Right renal cortex interstitium (tissue), 3 donors: ENCODE measurements around the gene GABRA5. TPM values are rescaled to one million over a fixed set of nuclear protein-coding genes. Genes with fewer than 3 reads are reported as not detected.

Experiments
- DNase-seq, 3 donors: peaks; one replicate each; pipeline ENCODE4 v3.0.0-alpha.2; 2013; ENCODE audit warnings: low read depth in 3 of 3, low spot score in 2 of 3
- polyA plus RNA-seq, 3 donors: library from polyadenylated mRNA; unstranded; fragments of 120-200 nt; gene quantifications; one replicate each; pipeline ENCODE4 v1.2.1, GENCODE V29; 2013; ENCODE audit not compliant: insufficient read length in 3 of 3

Gene GABRA5
- polyA plus RNA-seq, 3 donors = 0.11 to 0.40 (median 0.26) TPM

GRCh38 chr15:26921433-26921832, 54.6 kb downstream of the GABRA5 start:
- no peak for DNase-seq

GRCh38 chr15:26926081-26926480, 59.2 kb downstream of the GABRA5 start:
- no peak for DNase-seq

GRCh38 chr15:26928051-26928450, 61.2 kb downstream of the GABRA5 start:
- no peak for DNase-seq

DNA sequence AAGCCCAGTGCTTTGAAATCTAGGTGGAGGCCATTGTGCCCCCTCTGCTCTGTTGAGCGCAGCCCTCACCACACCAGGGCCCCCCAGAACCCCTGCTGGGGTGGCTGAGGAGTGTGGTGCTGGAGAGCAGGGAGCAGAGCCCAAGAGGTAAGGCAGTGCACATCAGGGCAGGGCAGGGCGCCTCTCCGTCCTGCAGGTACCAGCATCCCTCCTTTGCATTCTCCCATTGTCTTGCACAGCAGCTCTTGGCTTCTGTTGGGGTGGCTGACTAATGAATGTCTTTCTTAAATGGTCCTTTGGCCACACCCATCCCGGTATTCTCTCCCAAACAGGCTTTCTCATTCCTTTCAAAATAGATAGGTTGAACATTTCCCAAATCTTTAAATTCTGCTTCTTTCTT, 62.7 kb downstream of the GABRA5 start:
- no peak for DNase-seq

- DNase-seq = no peak
These were observed 68.0 kb downstream of the GABRA5 start for GRCh38 chr15:26934848-26935247.

DNA sequence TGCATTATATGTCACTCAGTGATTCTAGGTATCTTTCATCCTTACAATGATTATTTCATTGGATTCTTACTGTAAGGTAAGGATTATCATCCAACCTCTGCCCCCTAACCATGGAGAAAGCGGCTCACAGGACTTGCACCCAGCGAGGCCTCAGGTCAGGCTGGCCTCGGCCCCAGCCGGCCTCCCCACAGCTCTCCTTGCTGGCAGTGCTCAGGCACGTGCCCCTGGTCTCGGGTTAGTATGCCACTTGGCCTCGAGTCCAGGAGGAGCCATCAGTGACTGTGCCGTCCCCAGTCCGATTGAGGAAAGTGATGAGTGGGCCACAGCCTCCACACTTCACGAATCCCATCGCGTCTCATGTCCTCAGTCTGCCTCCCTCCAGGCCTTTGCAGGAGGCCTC, 68.5 kb downstream of the GABRA5 start:
- no peak for DNase-seq

DNA sequence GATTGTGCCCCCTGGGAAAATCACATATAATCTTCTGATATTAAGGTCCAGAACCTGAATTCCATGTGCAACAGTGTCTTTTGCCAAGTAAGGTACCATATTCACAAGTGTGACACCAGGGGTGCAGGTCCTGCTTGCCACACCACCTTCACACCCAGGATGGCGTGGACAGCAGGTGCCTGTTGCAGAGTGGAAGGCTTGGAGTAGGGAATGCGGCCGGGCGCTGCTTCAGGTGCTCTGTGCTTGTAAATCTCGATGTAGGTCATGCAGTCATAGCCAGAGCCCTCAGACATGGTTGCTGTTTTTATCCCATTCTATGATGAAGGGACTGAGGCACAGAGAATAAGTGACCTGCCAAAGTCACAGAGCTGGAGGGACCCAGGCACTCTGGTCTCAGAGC, 69.6 kb downstream of the GABRA5 start:
- DNase-seq = no peak

- DNase-seq = no peak
These were observed 70.3 kb downstream of the GABRA5 start for GRCh38 chr15:26937134-26937533.

DNA sequence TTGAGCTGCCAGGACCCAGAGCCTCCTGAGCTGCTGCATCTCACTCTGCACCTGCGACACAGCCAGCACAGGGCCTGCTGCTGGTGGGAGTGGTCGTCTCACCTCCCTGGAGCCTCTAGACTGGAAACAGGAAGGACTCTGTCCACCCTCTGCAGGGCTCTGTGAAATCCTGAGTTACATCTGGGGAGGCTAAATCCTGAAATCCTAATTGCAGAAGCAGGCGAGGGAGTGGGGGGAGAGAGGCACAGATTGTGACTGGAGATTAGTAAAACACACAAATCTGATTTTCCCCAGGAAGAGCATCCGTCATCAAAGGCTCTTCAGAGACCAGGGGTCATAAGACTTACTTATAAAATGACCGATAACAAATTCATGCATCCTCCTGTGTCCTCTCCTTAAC, 72.5 kb downstream of the GABRA5 start:
- no peak for DNase-seq

DNA sequence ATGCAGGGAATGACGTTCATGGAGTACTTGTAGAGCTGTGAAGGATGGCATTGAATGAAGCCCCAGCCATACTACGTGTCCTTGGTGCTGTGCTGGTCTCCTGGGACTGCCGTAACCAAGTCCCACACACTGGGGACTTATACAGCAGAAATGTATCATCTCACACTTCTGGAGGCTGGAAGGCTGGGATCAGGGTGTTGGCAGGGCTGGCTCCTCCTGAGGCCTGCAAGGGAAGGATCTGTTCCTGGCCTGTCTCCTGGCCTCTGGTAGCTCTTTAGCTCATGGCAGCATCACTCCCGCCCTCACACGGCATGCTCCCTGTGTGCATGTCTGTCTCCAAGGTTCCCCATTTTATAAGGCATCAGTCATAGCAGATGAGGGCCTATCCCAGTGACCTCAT, 74.6 kb downstream of the GABRA5 start:
- no peak for DNase-seq

GRCh38 chr15:26943866-26944265, 77.0 kb downstream of the GABRA5 start:
- peak; percentile 19 to 41 (median 23) for DNase-seq

GRCh38 chr15:26945046-26945445, 78.2 kb downstream of the GABRA5 start:
- no peak for DNase-seq

GRCh38 chr15:26950001-26950400, 83.1 kb downstream of the GABRA5 start:
- DNase-seq = no peak

- DNase-seq = no peak
These were observed 87.5 kb downstream of the GABRA5 start for GRCh38 chr15:26954403-26954802.

DNA sequence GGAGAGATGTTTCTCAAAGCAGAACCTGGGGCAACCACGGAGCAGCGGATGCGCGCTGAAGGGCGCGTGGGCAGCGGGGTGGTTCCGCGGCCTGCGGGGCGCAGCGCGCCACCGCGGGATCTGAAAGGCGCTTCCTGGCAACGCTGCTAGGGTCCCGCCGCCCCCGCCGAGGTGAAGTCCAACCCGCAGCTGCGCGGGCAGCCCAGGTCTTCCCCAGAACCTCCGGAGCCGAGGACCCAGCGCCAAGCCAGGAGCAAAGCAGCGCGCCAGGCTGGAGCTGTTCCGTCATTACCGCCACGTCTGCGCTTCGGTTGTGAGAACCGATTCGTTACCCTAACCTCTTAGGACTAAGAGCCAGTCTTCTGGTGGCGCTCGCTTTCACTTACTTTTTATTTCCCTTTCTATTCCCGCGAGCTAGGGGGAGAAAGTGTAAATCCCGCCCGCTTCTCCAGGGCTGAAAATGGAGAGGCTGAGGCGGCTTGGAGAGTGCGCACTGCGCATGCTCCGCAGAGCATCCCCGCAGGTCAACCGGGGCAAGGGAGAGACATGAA, 100.9 kb downstream of the GABRA5 start:
- DNase-seq = peak in 1 of 3 donors; percentile 49

DNA sequence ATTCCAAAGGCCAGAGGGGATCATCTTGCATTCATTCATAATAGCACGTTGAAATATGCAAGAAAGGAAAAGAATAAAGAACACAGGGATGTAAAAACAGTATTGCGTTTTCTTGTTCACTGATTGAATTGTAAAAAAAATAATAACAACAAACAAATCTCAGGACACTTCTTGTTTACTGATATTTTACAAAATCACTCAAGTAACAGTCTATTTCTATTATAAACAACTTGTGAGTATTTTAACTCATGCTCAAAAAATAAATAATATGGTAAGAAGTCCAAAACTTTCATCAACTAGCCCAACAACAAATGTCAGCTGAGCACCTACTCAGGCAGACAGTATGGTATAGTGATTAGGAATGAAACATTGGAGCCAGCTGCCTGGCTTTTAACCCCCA, 101.9 kb downstream of the GABRA5 start:
- DNase-seq = no peak

GRCh38 chr15:26970712-26971210, 103.9 kb downstream of the GABRA5 start, which contains the start of gene GABRG3:
Gene GABRG3, plus strand, starts transcription at chr15:26971181.
- no peak for DNase-seq

- no peak for DNase-seq
These were observed 104.6 kb downstream of the GABRA5 start for GRCh38 chr15:26971271-26972018.

GRCh38 chr15:26972636-26973035, 105.8 kb downstream of the GABRA5 start:
- no peak for DNase-seq

GRCh38 chr15:26974120-26974780, 107.4 kb downstream of the GABRA5 start:
- no peak for DNase-seq

DNA sequence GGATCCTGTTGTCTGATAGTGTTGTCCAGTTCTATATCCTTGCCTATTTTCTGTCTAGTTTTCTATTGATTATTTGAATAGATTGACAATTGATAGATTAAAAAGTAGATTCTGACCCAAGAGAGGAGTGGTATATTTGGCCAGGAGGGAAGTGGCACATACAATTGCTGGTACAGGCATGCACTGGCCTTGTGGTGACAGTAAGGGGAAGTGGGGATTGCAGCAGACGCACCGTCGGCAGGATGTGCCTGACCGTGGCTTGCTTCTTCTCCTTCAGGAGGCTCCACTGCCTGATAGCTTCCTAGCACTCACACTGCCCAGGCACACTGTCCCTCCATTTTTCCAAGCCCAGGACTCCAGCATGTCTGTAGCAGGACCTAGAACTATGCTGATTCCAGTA, 114.6 kb downstream of the GABRA5 start:
- DNase-seq = no peak

- DNase-seq = no peak
These were observed 117.0 kb downstream of the GABRA5 start for GRCh38 chr15:26983822-26984221.
